Measurements from ENCODE around the gene MUC2.

The MUC2 gene

GRCh38 chr11:1088927-1089737 is 14.5 kb downstream of the MUC2 start:
- DNase-seq: no peak

DNA sequence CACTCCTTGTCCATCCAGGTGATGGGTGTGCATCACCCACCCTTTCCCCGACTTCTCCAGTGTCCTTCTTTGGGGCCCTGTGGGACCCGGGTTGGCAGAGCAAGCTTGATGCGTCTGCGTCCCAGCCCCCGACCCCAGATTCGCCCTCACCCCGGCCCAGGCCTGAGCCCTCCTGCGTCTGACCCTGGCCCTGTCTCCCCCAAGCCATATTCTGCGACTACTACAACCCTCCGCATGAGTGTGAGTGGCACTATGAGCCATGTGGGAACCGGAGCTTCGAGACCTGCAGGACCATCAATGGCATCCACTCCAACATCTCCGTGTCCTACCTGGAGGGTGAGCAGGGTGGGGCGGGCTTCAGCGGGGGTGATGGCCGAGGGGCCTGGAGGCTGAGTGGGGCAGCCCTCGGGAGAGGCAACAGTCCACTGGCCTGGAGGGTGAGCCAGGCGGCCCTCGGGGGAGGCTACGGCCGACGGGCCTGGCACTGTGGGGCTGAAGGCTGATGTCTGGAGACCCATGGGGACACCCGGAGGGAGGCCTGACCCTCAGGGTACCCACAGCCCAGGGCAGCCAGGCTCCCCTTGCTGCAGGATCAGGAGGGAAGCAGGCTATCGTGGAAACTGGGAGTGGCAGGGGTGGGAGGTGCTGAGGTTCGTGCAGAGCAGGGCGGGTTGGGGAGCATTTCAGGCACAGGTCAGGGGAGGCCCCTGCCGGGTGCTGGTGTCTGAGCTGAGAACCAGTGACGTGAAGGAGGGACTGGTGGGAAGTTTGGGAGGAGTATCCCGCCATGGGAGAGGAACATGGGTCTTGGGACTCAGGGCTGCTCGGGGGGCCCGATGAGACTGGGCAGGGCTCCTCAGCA is 15.3 kb downstream of the MUC2 start:
- no peak for DNase-seq

- DNase-seq: no peak
Measured at GRCh38 chr11:1090600-1091331, 16.1 kb downstream of the MUC2 start.

GRCh38 chr11:1091332-1092083 is 16.8 kb downstream of the MUC2 start:
- DNase-seq: no peak

GRCh38 chr11:1092145-1092670 is 17.5 kb downstream of the MUC2 start:
- no peak for DNase-seq

DNA sequence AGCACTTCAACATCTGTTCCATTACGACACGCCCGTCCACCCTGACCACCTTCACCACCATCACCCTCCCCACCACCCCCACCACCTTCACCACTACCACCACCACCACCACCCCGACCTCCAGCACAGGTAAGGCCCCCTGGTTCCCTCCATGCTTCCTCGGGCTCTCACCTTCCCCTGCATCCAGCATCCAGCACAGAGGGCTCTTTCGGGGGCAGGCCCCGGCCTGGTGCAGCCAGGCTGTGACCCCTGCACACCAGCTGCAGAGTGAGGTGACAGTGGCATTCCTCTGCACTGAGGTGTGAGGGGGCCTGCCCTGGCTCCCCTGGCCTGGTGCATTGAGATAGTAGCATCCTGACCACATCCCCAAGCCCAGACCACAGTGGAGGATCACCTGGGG is 18.2 kb downstream of the MUC2 start:
- no peak for DNase-seq

- DNase-seq: no peak
Measured at GRCh38 chr11:1099519-1100355, 25.1 kb downstream of the MUC2 start.

GRCh38 chr11:1100417-1101245 is 26.0 kb downstream of the MUC2 start:
- DNase-seq: no peak

DNA sequence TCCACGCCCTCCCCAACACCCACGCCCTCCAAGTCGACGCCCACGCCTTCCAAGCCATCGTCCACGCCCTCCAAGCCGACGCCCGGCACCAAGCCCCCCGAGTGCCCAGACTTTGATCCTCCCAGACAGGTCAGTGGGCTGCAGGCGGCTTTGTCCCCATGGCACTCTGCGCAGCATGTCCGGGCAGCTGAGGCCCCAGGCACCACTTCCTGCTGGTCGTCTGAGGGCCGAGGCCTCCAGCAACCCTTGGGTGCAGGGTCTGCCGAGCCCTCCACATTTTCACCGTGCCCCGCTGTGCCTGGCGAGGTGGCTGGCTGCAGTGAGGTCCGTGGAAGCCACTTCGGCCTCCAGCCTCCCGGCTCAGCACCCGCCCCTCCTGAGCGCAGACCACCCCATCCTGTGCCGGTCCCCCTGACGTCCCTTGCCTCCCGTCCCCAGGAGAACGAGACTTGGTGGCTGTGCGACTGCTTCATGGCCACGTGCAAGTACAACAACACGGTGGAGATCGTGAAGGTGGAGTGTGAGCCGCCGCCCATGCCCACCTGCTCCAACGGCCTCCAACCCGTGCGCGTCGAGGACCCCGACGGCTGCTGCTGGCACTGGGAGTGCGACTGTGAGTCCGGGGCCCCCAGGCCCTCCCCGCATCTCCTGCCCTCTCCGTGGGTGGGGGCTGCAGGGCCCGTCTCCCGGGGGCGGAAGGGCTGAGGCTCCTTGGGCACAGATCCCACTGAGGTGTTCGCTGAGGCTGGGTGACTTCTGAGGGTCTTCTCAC is 26.8 kb downstream of the MUC2 start:
- no peak for DNase-seq

DNA sequence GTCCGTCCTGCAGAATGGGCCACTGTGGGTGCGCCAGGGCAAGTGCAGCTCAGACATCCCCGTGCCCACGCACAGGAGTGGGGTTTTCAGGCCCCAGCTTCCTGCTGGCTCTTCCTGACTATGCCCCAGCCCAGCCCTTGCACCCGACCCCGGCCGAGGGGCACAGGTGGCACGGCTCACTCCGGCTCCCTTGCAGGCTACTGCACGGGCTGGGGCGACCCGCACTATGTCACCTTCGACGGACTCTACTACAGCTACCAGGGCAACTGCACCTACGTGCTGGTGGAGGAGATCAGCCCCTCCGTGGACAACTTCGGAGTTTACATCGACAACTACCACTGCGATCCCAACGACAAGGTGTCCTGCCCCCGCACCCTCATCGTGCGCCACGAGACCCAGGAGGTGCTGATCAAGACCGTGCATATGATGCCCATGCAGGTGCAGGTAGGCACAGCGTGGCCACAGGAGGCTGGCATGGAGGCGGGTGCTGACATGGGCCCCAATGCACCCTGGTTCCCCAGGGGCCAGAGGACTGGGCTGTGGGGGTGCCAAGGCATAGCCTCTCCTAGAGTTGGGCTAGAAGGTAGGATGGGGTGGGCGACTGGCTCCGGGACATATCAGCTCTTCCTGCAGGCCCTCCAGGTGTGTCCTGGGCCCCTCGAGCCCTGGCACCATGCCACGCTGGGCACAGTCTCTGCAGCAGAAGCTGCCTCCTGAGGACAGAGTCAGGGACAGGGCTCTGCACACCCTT is 27.7 kb downstream of the MUC2 start:
- no peak for DNase-seq

- DNase-seq: no peak
Measured at GRCh38 chr11:1102996-1103395, 28.3 kb downstream of the MUC2 start.

GRCh38 chr11:1103401-1104360 is 29.0 kb downstream of the MUC2 start:
- no peak for DNase-seq

DNA sequence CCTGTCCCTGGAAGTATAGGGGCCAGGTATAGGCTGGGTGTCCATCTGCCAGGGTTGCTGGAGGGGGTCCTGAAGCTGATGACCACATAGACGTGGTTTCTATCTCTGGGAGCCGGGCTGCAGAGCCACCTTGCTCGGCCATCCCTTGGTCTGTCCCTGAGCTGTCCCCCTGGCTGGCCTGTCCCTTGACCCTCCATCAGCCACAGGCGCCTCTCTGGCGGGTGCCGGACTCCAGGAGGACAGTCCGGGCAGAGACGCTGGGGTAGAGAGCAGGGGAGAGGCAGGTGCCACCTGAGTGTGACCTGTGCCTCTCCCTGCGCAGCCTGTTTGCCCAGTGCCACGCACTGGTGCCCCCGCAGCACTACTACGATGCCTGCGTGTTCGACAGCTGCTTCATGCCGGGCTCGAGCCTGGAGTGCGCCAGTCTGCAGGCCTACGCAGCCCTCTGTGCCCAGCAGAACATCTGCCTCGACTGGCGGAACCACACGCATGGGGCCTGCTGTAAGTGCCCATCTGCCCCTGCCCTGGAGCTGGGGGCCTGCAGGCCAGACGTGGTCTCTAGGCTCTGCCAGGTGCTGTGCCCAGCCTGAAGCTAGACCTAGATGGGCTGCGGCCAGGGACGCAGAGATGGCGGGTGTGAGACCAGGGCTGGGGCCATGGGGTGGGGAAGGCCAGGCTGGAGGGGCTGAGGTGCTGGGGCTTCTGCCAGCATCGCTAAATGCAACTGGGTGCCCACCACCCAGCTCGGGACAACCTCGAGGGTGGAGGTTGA is 29.9 kb downstream of the MUC2 start:
- no peak for DNase-seq

GRCh38 chr11:1105183-1105565 is 30.5 kb downstream of the MUC2 start:
- DNase-seq: no peak

DNA sequence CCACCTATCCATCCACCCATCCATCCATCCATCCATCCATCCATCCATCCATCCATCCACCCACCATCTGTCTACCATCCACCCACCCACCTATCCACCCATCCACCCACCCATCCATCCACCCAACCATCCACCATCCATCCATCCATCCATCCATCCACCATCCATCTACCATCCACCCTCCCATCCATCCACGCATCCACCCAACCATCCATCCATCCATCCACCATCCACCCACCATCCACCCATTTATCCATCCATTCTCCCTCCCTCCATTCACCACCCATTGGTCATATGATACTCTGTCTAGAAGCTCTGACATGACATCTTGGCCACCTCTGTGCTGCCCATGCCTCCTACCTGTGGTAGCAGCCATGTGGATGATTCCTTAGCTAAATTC is 31.7 kb downstream of the MUC2 start:
- no peak for DNase-seq

GRCh38 chr11:1107316-1108245 is 32.9 kb downstream of the MUC2 start:
- no peak for DNase-seq

Data from activated CD4-positive, alpha-beta T cell treated with anti-CD3 and anti-CD28 coated beads for 48 hours (primary cell).